Muscle layer of colon (tissue), 2 donors: Measurements from ENCODE around the gene KIAA0586.

ENCODE experiments used
- H3K27ac ChIP-seq: one replicate; pipeline ENCODE4 v1.7.0; 2013; ENCODE audit warnings: low read depth, mild to moderate bottlenecking, low read length, moderate library complexity
- H3K27me3 ChIP-seq, 2 donors: one replicate each; pipeline ENCODE4 v1.7.0; 2013; ENCODE audit warnings: low read length in 2 of 2, mild to moderate bottlenecking in 2 of 2; ENCODE audit not compliant: insufficient read depth in 2 of 2, control insufficient read depth in 1 of 2
- H3K36me3 ChIP-seq: one replicate; pipeline ENCODE4 v1.7.0; 2013; ENCODE audit warnings: mild to moderate bottlenecking, low read length; ENCODE audit not compliant: insufficient read depth
- H3K4me1 ChIP-seq: one replicate; pipeline ENCODE4 v1.7.0; 2013; ENCODE audit warnings: mild to moderate bottlenecking, low read length; ENCODE audit not compliant: insufficient read depth
- H3K4me3 ChIP-seq, 2 donors: one replicate each; pipeline ENCODE4 v1.7.0; 2013; ENCODE audit warnings: low read length in 2 of 2, low read depth in 1 of 2, mild to moderate bottlenecking in 1 of 2, moderate library complexity in 1 of 2
- H3K9ac ChIP-seq: one replicate; pipeline ENCODE4 v1.7.0; 2013; ENCODE audit warnings: low read length
- H3K9me3 ChIP-seq: one replicate; pipeline ENCODE4 v1.7.0; 2013; ENCODE audit warnings: mild to moderate bottlenecking, low read length
- donor health status: abdominal sarcoma.
- donor health status: Adenocarcinoma of cecum.

The KIAA0586 gene

DNA sequence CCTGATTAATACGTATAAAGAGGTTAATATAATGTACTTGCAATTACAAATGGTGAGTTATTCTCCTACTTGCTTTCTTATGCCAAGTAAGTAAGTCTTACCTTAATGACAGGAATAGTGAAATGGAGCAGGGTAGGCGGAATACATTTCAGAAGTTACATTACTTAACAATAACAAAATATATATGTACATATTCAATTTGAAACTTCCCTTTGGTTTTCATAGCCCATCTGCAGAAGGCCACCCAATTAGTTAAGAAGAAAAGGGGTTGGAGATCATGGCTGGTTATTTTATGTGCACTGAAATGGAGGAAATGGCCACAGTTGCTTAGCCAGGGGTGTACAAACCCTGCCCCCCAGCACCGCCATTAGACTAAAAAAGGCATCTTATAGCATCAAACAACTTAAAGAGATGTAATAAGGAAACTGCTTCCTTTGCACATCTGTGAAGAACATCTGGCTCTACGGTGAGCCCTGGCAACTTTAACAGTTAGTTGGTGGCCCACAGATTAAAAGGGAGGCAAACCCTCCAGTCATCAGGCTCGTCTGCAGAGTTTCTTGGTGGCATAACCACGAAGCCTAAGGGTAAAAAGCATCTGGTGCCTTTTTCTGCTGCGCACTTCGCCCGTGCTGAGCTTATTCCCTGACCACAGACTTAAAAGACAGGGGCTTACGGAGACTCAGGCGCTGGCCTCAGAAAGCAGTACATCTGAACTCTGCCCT lies 171.4 kb downstream of the KIAA0586 start:
- H3K27ac ChIP-seq = no peak overlapping the region
- H3K27me3 ChIP-seq = no peaks in the 10 kb centered on the region
- no peak overlapping the region for H3K9ac ChIP-seq
- no peaks in the 10 kb centered on the region for H3K4me1 ChIP-seq
- H3K36me3 ChIP-seq = no peaks in the 10 kb centered on the region
- no peak overlapping the region for H3K4me3 ChIP-seq
- no peaks in the 10 kb centered on the region for H3K9me3 ChIP-seq

DNA sequence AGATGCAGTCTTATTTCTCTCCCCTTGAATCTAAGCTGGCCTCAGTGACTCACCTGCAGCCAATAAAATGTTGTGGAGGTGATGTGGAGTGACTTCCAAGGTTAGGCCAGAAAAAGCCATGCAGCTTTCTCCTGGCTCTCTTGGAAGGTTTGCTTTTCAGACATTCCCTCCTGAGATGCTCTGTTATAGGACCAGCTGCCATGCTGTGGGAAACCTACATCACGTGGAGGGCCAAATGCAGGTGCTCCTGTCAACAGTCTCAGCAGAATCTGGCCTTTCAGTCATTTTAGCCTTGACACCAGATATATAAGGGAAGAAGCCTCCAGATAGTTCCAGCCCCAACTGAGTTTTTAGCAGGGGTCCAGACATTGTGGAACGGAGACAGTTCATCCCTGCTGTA lies 172.2 kb downstream of the KIAA0586 start:
- no peaks in the 10 kb centered on the region for H3K4me1 ChIP-seq
- no peaks in the 10 kb centered on the region for H3K27me3 ChIP-seq
- no peak overlapping the region for H3K27ac ChIP-seq
- no peak overlapping the region for H3K9ac ChIP-seq
- no peaks in the 10 kb centered on the region for H3K9me3 ChIP-seq
- H3K4me3 ChIP-seq = no peak overlapping the region
- H3K36me3 ChIP-seq = no peaks in the 10 kb centered on the region
